Measurements from ENCODE around the gene IL22RA2.

The IL22RA2 gene

DNA sequence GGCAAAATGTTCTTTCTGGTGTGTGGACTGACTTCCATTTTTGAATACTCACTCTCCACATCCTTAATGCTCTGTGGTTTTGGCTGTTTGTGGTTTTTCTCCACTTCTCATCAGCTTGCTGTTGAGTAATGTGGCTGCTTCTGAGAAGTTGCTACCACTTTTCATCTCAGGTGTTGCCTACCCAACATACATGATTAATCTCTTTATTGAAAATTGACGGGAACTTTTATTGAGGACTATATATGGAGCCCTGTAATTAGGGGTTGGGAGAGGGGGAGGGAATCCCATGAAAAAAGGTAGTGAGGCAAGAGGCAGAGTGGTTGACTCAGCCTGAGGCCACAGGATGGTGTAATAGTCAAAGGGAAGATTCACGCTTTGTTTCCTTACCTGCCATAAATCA lies 17.6 kb downstream of the IL22RA2 start:
- peak; percentile 17 for DNase-seq
- no peaks in the 10 kb centered on the region for H3K36me3 ChIP-seq (replicated peaks)
- in situ Hi-C loops (cut with HindIII; ENCODE audit: low pct_ligation_motif_present, low sequenced_read_pairs): no loop called here
- TF ChIP-seq CTCF (IDR thresholded peaks at IDR 0.05; ENCODE audit: low read depth, low read length, missing control alignments): no peak
- no peak overlapping the region for H3K27ac ChIP-seq
- H3K27me3 ChIP-seq (replicated peaks): no peaks in the 10 kb centered on the region
- no peak overlapping the region for H3K4me3 ChIP-seq (ENCODE audit: low read depth, low read length)

GRCh38 chr6:137150072-137150471 lies 23.4 kb downstream of the IL22RA2 start:
- no peak for DNase-seq
- no peak for TF ChIP-seq CTCF (IDR thresholded peaks at IDR 0.05; ENCODE audit: low read depth, low read length, missing control alignments)
- in situ Hi-C loops (cut with HindIII; ENCODE audit: low pct_ligation_motif_present, low sequenced_read_pairs): no loop called here

GRCh38 chr6:137149035-137149393 lies 24.4 kb downstream of the IL22RA2 start:
- TF ChIP-seq CTCF (IDR thresholded peaks at IDR 0.05; ENCODE audit: low read depth, low read length, missing control alignments): no peak
- in situ Hi-C loops (cut with HindIII; ENCODE audit: low pct_ligation_motif_present, low sequenced_read_pairs): no loop called here
- H3K27me3 ChIP-seq (replicated peaks): no peaks in the 10 kb centered on the region
- H3K27ac ChIP-seq: no peak overlapping the region
- H3K36me3 ChIP-seq (replicated peaks): no peaks in the 10 kb centered on the region
- no peak overlapping the region for H3K4me3 ChIP-seq (ENCODE audit: low read depth, low read length)
- no peak for DNase-seq

More at GRCh38 chr6:137150072-137150471, 23.4 kb downstream of the IL22RA2 start:
- H3K4me3 ChIP-seq (ENCODE audit: low read depth, low read length): no peak overlapping the region
- H3K27ac ChIP-seq: no peak overlapping the region
- no peaks in the 10 kb centered on the region for H3K36me3 ChIP-seq (replicated peaks)
- no peaks in the 10 kb centered on the region for H3K27me3 ChIP-seq (replicated peaks)

GRCh38 chr6:137148306-137149034 lies 25.0 kb downstream of the IL22RA2 start:
- in situ Hi-C loops (cut with HindIII; ENCODE audit: low pct_ligation_motif_present, low sequenced_read_pairs): no loop called here
- no peaks in the 10 kb centered on the region for H3K27me3 ChIP-seq (replicated peaks)
- peak; percentile 7 for DNase-seq
- no peak overlapping the region for H3K27ac ChIP-seq
- TF ChIP-seq CTCF (IDR thresholded peaks at IDR 0.05; ENCODE audit: low read depth, low read length, missing control alignments): no peak
- H3K4me3 ChIP-seq (ENCODE audit: low read depth, low read length): no peak overlapping the region
- H3K36me3 ChIP-seq (replicated peaks): no peaks in the 10 kb centered on the region

DNA sequence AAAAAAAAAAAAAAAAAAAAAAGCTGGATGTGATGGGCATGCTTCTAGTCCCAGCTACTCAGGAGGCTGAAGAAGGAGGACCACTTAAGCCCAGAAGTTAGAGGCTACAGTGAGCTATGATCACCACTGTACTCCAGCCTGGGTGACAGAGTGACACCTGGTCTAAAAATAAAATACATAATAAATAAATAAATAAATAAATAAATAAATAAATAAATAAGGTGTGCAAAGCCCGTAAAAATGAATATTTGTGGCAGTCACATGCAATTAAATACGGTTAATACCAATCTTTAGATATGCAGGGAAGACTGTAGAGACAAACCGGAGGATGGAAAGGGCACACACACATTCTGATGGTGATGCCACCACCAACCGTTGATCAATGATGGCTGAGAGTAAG lies 26.2 kb downstream of the IL22RA2 start:
- Histone ChIP-seq H3K4me3 (ENCODE audit: low read depth, low read length) (no peak overlapping the region), H3K36me3 (replicated peaks) (no peaks in the 10 kb centered on the region), H3K27me3 (replicated peaks) (no peaks in the 10 kb centered on the region), H3K27ac (no peak overlapping the region)
- TF ChIP-seq CTCF (IDR thresholded peaks at IDR 0.05; ENCODE audit: low read depth, low read length, missing control alignments): no peak
- no peak for DNase-seq
- in situ Hi-C loops (cut with HindIII; ENCODE audit: low pct_ligation_motif_present, low sequenced_read_pairs): no loop called here

DNA sequence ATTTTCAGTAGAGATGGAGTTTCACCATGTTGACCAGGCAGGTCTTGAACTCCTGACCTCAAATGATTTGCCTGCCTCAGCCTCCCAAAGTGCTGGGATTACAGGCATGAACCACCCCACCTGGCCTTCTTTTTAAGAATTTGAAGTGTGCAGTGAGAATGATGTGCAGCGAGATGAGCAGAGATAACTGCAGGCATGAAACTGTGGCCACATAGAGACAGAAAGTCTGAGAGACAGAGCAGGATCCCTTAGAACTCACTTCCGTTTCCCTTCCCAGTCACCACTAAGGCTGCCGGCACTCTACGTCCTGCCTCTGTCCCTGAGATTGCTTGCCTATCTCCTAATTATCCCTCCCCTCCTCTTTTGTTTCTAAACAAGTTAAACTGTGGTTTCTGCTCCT lies 27.2 kb downstream of the IL22RA2 start:
- no peak for DNase-seq
- no peak overlapping the region for H3K4me3 ChIP-seq (ENCODE audit: low read depth, low read length)
- in situ Hi-C loops (cut with HindIII; ENCODE audit: low pct_ligation_motif_present, low sequenced_read_pairs): no loop called here
- H3K27ac ChIP-seq: no peak overlapping the region
- no peaks in the 10 kb centered on the region for H3K27me3 ChIP-seq (replicated peaks)
- TF ChIP-seq CTCF (IDR thresholded peaks at IDR 0.05; ENCODE audit: low read depth, low read length, missing control alignments): no peak
- no peaks in the 10 kb centered on the region for H3K36me3 ChIP-seq (replicated peaks)
